ENCODE data around the gene APOL2. TPM values are rescaled to one million over a fixed set of nuclear protein-coding genes. Genes with fewer than 3 reads are reported as not detected.
A peak's percentile ranks its signal among the peaks of the same experiment; 100 is the strongest.
"Not testable (repeated sequence)": the region's sequence is repeated elsewhere in the genome, so short reads cannot be mapped to it uniquely, and the experiment has no call there.

The APOL2 gene, protein sequence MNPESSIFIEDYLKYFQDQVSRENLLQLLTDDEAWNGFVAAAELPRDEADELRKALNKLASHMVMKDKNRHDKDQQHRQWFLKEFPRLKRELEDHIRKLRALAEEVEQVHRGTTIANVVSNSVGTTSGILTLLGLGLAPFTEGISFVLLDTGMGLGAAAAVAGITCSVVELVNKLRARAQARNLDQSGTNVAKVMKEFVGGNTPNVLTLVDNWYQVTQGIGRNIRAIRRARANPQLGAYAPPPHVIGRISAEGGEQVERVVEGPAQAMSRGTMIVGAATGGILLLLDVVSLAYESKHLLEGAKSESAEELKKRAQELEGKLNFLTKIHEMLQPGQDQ
- 22.9 TPM for total RNA-seq

GRCh38 chr22:36239401-36240171, at the start of gene APOL2:
Gene APOL2, minus strand, starts transcription at chr22:36239527. Its CDS starts 6,365 bp downstream, at chr22:36233162.
- DNase-seq, result peak; percentile 96

DNA sequence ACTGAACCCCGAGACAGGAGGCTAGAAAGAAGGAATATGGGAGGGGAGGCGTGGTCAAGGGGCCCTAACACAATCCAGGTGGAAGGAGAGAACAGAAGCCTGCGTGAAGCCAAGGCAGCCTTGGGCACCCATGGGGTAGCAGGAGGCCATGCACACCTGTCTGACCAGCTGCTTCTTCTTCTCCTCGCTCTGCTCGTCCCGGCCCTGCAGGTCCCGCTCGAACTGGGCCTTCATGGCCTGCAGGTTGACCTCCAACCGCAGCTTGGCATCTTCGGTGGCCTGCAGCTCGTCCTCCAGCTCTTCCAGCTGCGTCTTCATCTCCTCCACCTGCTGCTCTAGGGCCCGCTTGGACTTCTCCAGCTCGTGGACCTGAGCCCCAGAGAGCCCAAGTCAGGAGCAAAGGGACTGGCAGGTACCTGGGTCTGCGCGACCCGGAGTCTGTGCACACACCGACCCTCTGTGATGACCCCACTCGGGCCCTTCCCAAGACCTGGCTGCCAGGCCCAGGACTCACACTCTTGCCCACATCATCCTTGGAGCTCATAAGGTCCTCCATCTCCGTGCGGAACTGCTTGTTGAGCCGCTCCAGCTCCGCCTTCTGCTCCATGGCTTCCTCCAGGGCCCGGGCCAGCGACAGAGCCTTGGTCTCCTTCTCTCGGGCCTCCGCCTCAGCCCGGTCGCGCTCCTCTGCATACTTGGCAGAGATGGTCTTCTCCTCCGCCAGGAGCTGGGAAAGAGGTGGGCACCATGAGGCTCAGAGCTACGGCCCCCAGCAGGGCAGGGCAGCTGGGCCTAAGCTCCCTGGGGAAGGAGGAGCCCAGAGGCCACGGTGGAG, 49.5 kb upstream of the APOL2 start:
- DNase-seq, result no peak

DNA sequence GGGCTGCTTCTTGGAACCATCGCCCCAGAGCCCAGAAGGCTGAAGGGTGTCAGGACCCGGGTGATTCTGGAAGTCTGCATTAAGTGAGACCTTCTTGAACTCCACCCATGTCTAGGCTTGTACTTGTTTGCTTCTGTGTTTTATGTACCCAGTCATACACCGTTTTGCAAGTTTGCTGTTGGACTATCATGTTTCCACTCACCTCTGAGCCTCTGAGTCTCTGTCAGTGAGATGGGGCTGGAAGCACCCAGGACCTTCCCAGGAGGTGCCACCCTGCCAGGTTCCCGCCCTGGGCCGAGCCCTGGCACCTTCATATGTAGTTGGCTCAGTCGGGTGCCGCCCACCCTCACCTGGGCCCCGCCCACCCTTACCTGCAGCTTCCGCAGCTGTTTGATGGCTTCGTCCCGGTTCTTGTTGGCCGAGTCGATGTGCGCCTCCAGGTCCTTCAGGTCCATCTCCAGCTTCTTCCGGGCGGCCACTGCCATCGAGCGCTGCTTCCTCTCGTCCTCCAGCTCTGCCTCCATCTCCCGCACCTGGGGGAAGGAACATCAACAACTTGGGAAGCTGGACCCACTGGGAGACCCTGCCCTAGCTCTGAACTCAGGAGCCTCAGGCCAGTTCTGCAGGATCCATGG, 48.7 kb upstream of the APOL2 start:
- DNase-seq, result no peak

- DNase-seq, result peak; percentile 87
Measured at GRCh38 chr22:36286096-36286957, 47.0 kb upstream of the APOL2 start.

DNA sequence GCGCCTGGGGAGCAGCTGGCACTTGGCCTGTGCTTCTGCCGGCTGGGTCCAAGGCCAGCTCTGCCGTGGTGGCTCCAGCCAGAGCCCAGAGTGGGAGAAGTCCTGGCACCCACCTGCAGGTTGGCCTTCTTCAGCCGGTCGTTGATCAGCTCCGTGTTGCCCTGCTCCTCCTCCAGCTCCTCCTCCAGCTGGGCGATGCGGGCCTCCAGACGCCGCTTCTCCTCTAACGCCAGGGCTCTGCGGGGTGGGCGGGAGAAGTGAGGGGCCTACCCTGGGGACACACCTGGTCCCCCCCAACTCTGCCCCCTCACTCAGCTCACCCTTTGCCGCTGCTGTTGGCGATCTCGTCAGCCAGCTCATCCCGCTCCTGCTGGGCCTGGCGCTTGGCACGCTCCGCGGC, 46.2 kb upstream of the APOL2 start:
- no peak for DNase-seq

DNA sequence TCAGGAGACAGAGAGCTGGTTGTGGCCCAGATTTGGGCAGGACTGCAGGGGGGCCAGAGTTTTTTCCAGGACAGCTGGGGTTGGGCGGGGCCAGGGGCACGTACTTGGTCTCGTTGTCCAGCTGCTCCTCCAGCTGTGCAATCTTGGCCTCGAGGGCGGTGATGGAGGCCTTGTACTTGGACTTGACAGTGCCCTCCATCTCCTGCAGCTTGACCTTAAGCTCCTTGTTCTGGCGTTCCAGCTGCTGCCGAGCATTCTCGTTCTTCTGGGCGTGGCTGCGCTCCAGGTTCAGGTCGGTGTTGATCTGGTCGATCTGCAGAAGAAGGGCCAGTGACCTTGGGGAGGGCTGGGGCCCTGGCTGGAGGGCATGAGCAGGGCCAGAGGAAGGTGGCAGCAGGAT, 45.7 kb upstream of the APOL2 start:
- DNase-seq, result peak; percentile 55

GRCh38 chr22:36284171-36284571, 44.8 kb upstream of the APOL2 start:
- DNase-seq, result no peak

DNA sequence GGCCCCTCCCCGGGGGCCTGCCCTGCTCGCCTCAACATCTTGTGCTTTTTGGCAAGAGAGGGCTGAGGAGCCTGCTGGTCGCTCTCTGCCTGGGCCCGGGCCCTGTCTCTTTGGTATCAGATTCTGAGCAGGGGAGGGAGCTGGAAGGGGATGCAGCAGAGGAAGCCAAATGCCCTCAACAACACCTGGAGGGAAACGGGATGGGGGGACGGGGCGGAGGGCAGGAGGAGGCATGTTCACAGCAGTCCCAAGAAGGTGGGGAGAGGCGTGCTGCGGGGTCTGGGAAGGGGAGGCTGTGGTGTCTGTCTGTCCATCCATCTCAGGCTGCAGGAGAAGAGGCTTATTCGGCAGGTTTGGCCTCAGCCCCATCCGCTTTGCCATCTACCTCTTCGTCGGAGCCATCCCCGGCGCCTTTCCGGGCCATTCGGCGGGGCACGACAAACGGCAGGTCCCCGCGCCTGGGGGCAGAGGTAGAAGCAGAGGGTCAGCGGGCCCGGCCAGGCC, 43.1 kb upstream of the APOL2 start:
- no peak for DNase-seq

DNA sequence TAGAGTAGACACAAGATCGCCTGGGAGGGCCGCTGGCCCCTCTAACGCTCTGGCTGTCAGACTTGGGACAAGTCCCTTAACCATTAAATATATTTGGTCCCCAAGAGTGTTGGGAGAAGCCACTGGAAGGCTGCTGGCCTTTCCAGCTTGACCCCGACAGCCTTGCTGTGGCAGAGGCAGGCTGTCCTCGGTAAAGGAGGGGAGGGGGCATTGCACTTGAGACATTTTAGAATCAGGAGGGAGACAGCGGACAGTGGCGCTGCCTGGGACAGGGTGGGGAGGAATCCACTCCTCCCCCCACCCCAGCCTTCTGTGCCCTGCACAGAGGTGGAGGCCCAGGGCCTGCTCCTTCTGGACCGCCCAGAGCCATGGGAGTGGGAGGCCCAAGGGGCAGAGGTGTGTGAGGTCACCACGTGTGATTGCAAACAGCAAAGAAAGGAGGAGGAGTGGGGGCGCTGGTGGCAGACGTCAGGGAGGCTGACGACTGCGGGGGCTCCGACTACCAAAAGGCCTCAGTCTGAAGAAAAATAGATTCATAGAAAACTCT, 42.5 kb upstream of the APOL2 start:
- DNase-seq, result no peak

- no peak for DNase-seq
Measured at GRCh38 chr22:36280379-36280778, 41.1 kb upstream of the APOL2 start.

GRCh38 chr22:36279219-36279666, 39.9 kb upstream of the APOL2 start:
- DNase-seq, result no peak

- peak; percentile 69 for DNase-seq
Measured at GRCh38 chr22:36277482-36278291, 38.4 kb upstream of the APOL2 start.

DNA sequence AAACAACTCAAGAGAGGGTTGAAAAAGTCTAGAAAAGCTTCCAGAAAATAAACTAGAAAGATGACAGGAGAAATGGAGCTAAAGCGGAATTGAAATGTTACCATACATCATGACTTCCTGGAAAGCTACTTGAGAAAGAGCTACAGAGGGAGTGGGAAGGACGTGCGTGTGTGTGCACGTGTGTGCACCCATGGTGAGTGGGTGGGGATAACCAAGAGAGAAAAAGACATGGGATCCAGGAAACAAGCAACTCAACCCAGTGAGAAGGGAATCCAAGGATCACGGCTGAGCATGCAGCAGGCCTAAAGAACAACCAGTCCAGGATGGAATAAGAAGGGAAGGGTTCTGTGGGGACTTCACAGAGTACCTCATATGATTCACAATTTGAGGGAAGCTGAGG, 35.2 kb upstream of the APOL2 start:
- DNase-seq, result no peak

- not testable (repeated sequence) for DNase-seq
Measured at GRCh38 chr22:36271951-36272350, 32.6 kb upstream of the APOL2 start.

- not testable (repeated sequence) for DNase-seq
Measured at GRCh38 chr22:36271231-36271630, 31.9 kb upstream of the APOL2 start.

- DNase-seq, result no peak
Measured at GRCh38 chr22:36267896-36268485, 28.7 kb upstream of the APOL2 start.

GRCh38 chr22:36267058-36267457, 27.7 kb upstream of the APOL2 start:
- no peak for DNase-seq

DNA sequence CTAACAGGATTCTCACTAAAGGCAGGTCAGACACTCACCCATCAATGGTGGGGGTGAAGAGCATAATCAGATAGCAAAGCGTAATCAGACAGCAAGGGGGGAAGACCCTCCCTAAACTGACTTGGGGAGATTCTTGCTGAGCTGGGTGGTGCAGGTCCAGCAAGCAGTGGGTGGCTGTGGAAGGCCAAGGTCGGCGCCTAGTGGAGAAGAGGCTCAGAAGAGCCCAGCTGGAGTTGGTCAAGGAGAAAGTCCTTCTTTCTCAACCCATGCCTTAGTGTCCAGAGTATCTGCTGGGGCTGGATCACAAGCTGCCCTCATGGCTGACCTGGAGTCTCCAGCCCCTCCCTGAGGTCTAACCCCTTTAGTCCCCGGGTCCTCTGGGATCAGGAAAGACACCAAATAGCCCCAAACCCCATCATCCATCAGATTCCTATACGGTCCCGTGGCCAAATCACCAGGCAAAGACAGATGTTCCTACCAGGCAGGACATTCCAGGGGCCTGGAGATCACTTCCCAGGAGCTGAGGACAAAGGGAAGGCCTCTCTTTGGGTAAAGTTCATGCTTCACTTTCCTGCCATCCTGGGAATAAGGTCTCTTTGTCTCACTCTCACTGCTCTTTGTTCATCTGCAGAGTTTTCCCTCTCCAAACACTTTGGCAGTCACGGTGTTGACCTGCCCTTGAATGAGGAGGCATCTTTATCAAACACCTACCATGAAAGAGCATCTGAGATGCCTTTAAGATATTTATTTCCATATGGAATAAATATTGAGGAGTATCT, 24.7 kb upstream of the APOL2 start:
- not testable (repeated sequence) for DNase-seq
